HG02943 (cell line): ENCODE results near the gene RGS4.

Experiments
- ATAC-seq: cut with Tn5 transposase; IDR thresholded peaks from one replicate; pipeline ENCODE4 v1.9.1; 2021; ENCODE audit warnings: mild to moderate bottlenecking, low read depth, moderate library complexity; ENCODE audit not compliant: unreplicated experiment

Gene RGS4

GRCh38 chr1:163094589-163094988 lies 25.4 kb downstream of the RGS4 start:
- no peak for ATAC-seq

- ATAC-seq: no peak
Observed at GRCh38 chr1:163095213-163095612, 26.1 kb downstream of the RGS4 start.

- no peak for ATAC-seq
Observed at GRCh38 chr1:163102590-163102989, 33.4 kb downstream of the RGS4 start.

- no peak for ATAC-seq
Observed at GRCh38 chr1:163104385-163105099, 35.4 kb downstream of the RGS4 start.

- no peak for ATAC-seq
Observed at GRCh38 chr1:163106364-163106987, 37.3 kb downstream of the RGS4 start.

GRCh38 chr1:163107655-163108054 lies 38.5 kb downstream of the RGS4 start:
- no peak for ATAC-seq

- ATAC-seq: no peak
Observed at GRCh38 chr1:163115887-163116286, 46.7 kb downstream of the RGS4 start.

- ATAC-seq: no peak
Observed at GRCh38 chr1:163119707-163120106, 50.5 kb downstream of the RGS4 start.

- ATAC-seq: no peak
Observed at GRCh38 chr1:163120372-163120771, 51.2 kb downstream of the RGS4 start.

- ATAC-seq: no peak
Observed at GRCh38 chr1:163124812-163125211, 55.7 kb downstream of the RGS4 start.
